Upper lobe of right lung (tissue), 1 donor: ENCODE measurements around the gene MKRN2OS. TPM values are rescaled to one million over a fixed set of nuclear protein-coding genes. Genes with fewer than 3 reads are reported as not detected.
A peak's percentile ranks its signal among the peaks of the same experiment; 100 is the strongest.

Source experiments
- ATAC-seq: fragments of 200-7000 bp; cut with Tn5 transposase; one replicate; pipeline ENCODE4 v1.9.1; 2020; ENCODE audit warnings: mild to moderate bottlenecking, moderate library complexity
- DNase-seq: peaks from one replicate; pipeline ENCODE4 v3.0.0-alpha.2; 2020
- H3K27ac ChIP-seq: fragments of 200-600 bp; one replicate; pipeline ENCODE4 v1.8.0; 2022
- H3K27me3 ChIP-seq: fragments of 200-600 bp; one replicate; pipeline ENCODE4 v1.8.0; 2022; ENCODE audit warnings: mild to moderate bottlenecking
- H3K36me3 ChIP-seq: fragments of 200-600 bp; one replicate; pipeline ENCODE4 v1.8.0; 2022
- H3K4me1 ChIP-seq: fragments of 200-600 bp; one replicate; pipeline ENCODE4 v1.8.0; 2022
- H3K4me3 ChIP-seq: fragments of 200-600 bp; one replicate; pipeline ENCODE4 v1.8.0; 2022; ENCODE audit warnings: mild to moderate bottlenecking
- H3K9me3 ChIP-seq: fragments of 200-600 bp; one replicate; pipeline ENCODE4 v1.8.0; 2022
- intact Hi-C: fragments of 100-400 bp; cut with DNase I; formaldehyde crosslinking; loops from one replicate; pipeline ENCODE4 v1.11.0; 2022
- total RNA-seq: library from RNA; stranded (reverse); fragmentation: NEBNext Ultra II Directional; extraction: Animal tissue kit (Norgen Biotek cat#: 25700); gene quantifications from one replicate; pipeline ENCODE4 v1.2.1, GENCODE V29; 2021
- TF ChIP-seq, protein P1 (sequence below): fragments of 200-600 bp; IDR thresholded peaks from one replicate; pipeline ENCODE4 v1.8.0; 2022; ENCODE audit warnings: antibody characterized with exemption
- donor health status: DM: no; HTN: yes; CAD: no; lungs with severe emphysema.

The MKRN2OS gene
- total RNA-seq, 1 donor from 2014 or later = not detected

DNA sequence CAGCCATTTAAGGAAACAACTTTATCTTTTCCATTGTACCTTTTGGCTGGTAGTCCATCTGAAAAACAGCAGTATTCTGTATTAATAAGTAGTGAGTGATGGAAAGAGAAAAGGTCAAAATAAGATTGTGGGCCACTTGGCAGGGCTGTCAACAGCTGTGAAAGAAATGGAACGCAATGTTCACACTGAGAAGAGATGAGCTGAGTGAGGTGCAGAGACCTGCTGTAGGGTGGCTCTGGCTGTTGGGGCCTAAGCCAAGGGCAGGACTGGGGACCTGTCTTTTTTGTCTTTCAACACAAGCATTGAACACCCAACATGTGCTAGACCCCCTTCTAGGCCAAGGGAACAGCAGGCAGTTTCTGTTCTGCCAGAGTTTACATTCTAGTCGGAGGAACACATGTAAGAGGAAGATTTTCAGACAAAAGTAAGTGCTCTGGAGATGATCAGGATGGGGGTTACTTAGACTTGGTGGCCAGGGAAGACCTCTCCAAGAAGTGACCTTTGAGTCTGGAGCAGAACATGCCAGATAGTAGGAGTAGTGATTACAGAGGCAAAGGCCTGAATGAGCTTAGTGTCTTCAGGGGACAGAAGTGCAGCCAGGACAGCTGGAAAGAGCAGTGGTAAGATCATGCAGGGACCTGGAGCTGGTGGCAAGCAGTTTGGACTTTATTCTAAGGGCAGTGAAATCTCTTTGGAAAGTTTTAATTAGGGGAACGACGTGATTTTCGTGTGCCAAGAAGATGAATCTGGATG is 31.4 kb downstream of the MKRN2OS start:
- Histone ChIP-seq H3K4me3 (no peak overlapping the region), H3K9me3 (no peaks in the 10 kb centered on the region), H3K27me3 (no peaks in the 10 kb centered on the region), H3K27ac (no peak overlapping the region), H3K36me3 (peaks cover 13% of the 10 kb centered on the region), H3K4me1 (no peaks in the 10 kb centered on the region)
- intact Hi-C loops = no loop called here
- no peak for ATAC-seq
- TF ChIP-seq, protein P1, sequence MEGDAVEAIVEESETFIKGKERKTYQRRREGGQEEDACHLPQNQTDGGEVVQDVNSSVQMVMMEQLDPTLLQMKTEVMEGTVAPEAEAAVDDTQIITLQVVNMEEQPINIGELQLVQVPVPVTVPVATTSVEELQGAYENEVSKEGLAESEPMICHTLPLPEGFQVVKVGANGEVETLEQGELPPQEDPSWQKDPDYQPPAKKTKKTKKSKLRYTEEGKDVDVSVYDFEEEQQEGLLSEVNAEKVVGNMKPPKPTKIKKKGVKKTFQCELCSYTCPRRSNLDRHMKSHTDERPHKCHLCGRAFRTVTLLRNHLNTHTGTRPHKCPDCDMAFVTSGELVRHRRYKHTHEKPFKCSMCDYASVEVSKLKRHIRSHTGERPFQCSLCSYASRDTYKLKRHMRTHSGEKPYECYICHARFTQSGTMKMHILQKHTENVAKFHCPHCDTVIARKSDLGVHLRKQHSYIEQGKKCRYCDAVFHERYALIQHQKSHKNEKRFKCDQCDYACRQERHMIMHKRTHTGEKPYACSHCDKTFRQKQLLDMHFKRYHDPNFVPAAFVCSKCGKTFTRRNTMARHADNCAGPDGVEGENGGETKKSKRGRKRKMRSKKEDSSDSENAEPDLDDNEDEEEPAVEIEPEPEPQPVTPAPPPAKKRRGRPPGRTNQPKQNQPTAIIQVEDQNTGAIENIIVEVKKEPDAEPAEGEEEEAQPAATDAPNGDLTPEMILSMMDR = no peak
- DNase-seq = no peak

DNA sequence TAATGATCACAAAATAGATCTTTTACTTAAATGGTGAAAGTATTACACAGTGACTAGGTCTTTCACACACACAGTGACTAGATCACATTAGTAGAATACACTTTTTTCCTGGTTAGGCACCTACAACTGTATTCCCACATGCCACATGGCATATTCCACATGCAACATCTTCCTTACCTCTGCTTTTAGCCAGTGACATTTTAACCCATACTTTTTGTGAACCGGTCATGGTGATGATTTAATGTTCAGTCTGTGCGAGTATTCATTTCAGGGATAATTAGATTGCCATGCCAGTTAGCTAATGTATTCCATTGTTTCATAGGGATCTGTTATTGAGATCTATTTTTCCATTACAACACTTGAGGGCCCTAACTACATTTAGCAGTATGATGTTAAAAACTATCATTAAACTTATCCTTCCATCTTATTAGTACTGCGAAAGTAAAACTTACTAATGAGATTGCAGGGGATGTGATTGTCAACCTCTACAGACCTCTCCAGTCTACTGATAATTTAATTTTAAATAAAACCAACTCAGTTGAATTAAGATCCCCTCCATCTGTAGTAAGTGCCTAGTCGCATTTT is 32.7 kb downstream of the MKRN2OS start:
- Histone ChIP-seq H3K4me3 (no peak overlapping the region), H3K27ac (no peak overlapping the region), H3K27me3 (no peaks in the 10 kb centered on the region), H3K4me1 (no peaks in the 10 kb centered on the region), H3K9me3 (no peaks in the 10 kb centered on the region), H3K36me3 (peaks cover 13% of the 10 kb centered on the region)
- ATAC-seq (no peak), DNase-seq (no peak)
- TF ChIP-seq, protein P1 = no peak
- intact Hi-C loops = no loop called here

DNA sequence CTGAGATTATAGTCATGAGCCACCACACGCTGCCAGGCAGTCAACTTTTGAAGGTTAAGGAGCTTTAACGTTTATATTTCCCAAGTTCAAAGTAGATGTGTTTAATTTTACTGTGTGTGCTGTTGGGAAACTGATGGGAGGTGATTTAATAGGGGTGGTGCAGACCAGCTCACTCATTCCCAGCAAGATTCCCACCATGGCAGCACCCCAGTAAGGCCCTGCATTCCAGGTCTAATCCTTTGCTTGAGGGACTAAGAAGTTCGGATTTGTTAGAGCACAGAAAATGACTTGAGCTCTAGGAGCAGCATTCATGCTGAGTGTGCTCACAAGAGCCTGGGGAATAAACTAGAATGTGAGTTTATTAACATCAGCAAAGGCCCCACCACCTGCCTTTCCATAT is 35.8 kb downstream of the MKRN2OS start:
- H3K4me1 ChIP-seq = no peaks in the 10 kb centered on the region
- DNase-seq (no peak), ATAC-seq (no peak)
- no peak overlapping the region for H3K27ac ChIP-seq
- H3K36me3 ChIP-seq = peaks cover 22% of the 10 kb centered on the region
- no peak overlapping the region for H3K4me3 ChIP-seq
- H3K9me3 ChIP-seq = no peaks in the 10 kb centered on the region
- intact Hi-C loops = no loop called here
- H3K27me3 ChIP-seq = no peaks in the 10 kb centered on the region
- TF ChIP-seq, protein P1 = no peak

DNA sequence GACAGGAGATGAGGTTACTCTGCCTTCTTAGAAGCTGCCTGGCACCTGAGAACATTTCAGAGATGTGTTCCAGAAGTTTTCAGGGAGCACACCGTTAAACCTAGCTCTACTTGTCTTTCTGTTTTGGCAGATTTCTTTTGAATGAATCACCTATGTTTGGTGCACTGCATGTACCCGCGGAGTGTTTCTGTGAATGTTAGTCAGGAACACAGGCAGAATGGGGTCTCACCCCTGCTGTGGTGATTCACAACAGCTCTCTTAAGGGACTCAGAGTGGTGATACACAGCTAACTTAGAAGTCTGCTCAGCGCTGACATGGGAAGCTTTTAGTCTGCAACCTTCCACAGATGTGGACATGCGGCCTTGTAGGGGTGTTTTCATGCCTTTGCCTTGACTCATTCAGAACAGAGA is 37.0 kb downstream of the MKRN2OS start:
- H3K4me1 ChIP-seq = no peaks in the 10 kb centered on the region
- TF ChIP-seq, protein P1 = no peak
- intact Hi-C loops = no loop called here
- H3K4me3 ChIP-seq = no peak overlapping the region
- no peaks in the 10 kb centered on the region for H3K9me3 ChIP-seq
- peak overlapping the region; percentile 48 for H3K27ac ChIP-seq
- no peaks in the 10 kb centered on the region for H3K27me3 ChIP-seq
- no peak for DNase-seq
- peaks cover 34% of the 10 kb centered on the region for H3K36me3 ChIP-seq
- ATAC-seq = peak; percentile 59

DNA sequence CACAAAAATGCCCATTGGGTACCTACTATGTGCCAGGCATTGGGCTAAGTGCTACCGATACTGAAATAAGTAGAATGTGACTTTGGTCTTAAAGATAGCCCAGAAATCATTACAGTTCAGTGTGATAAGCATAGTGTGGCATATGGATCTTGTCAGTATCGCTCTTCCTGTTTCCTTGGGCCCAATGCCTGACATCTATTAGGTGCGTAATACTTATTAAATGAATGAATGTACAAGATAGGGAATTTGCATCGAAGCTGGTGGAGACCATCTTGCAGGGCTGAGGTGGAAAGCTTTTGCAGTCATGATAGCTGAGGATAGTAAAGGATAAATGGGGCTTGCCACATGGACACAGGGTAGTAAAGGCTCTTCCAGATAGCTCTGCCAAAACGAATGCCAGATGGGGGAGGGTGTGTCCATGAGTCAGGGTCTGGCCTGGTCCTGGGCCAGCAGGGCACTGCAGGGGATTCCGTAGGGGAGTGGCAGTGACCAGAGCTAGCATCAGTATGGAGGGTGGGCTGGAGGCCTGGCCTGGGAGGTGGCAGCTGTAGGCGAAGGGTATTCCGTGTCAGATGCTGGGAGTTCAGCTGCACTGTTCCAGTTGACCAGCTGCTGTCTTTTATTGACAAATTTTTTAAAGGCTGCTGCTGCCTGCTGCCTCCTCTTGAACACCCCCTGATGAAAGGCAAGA is 37.6 kb downstream of the MKRN2OS start:
- Histone ChIP-seq H3K27me3 (no peaks in the 10 kb centered on the region), H3K27ac (peak overlapping the region; percentile 48), H3K9me3 (no peaks in the 10 kb centered on the region), H3K4me3 (no peak overlapping the region), H3K36me3 (peaks cover 37% of the 10 kb centered on the region), H3K4me1 (no peaks in the 10 kb centered on the region)
- ATAC-seq (peak; percentile 53), DNase-seq (no peak)
- TF ChIP-seq, protein P1 = no peak
- intact Hi-C loops = no loop called here
